CD4-positive, alpha-beta memory T cell (primary cell): ENCODE results near the gene METAP1D. TPM values are rescaled to one million over a fixed set of nuclear protein-coding genes. Genes with fewer than 3 reads are reported as not detected.

Experiments used
- CTCF ChIA-PET: fragments of 350-600 bp; sonication (Branson Sonifier 250); formaldehyde crosslinking; loops from one replicate; lab custom pipeline; 2021; ENCODE audit warnings: inconsistent platforms; ENCODE audit not compliant: partially characterized antibody; lab: Charles Lee
- POLR2A ChIA-PET: fragments of 350-600 bp; sonication (Branson Sonifier 250); formaldehyde crosslinking; loops from one replicate; lab custom pipeline; 2021; ENCODE audit not compliant: partially characterized antibody; lab: Charles Lee
- DNase-seq, 5 donors: peaks; one replicate each; pipeline versions ENCODE4 v3.0.0 to v3.0.0-alpha.2; 2020 to 2022; ENCODE audit warnings: mixed read lengths in 1 of 5
- H3K27ac ChIP-seq: one replicate; pipeline ENCODE4 v1.7.0; 2013; ENCODE audit warnings: low read depth, low read length
- H3K27me3 ChIP-seq: 2 replicates; pipeline ENCODE4 v1.7.0; 2013; ENCODE audit warnings: mild to moderate bottlenecking, low read length, moderate library complexity; ENCODE audit not compliant: insufficient read depth
- H3K36me3 ChIP-seq: 2 replicates; pipeline ENCODE4 v1.7.0; 2013; ENCODE audit warnings: mild to moderate bottlenecking, low read length, moderate library complexity; ENCODE audit not compliant: insufficient read depth
- H3K4me1 ChIP-seq: 2 replicates; pipeline ENCODE4 v1.7.0; 2013; ENCODE audit warnings: mild to moderate bottlenecking, low read length, moderate library complexity; ENCODE audit not compliant: insufficient read depth
- H3K4me3 ChIP-seq, 2 donors: one replicate each; pipeline ENCODE4 v1.7.0; 2013; ENCODE audit warnings: low read length in 2 of 2, mild to moderate bottlenecking in 1 of 2
- H3K9me3 ChIP-seq, 2 donors: one replicate each; pipeline ENCODE4 v1.7.0; 2013; ENCODE audit warnings: low read length in 2 of 2, control low read depth in 1 of 2; ENCODE audit not compliant: control insufficient read depth in 1 of 2
- H3K27ac Mint-ChIP-seq, 7 donors: one replicate each; pipeline ENCODE4 v1.8.0; 2020 to 2021; ENCODE audit warnings: mixed read lengths in 7 of 7, mild to moderate bottlenecking in 6 of 7, inconsistent platforms in 3 of 7, moderate library complexity in 3 of 7
- H3K27me3 Mint-ChIP-seq, 2 donors: one replicate each; pipeline ENCODE4 v1.8.0; 2020 to 2021; ENCODE audit warnings: mixed read lengths in 2 of 2
- H3K36me3 Mint-ChIP-seq, 2 donors: one replicate each; pipeline ENCODE4 v1.8.0; 2020 to 2021; ENCODE audit warnings: mixed read lengths in 2 of 2, inconsistent platforms in 1 of 2, mild to moderate bottlenecking in 1 of 2
- H3K4me1 Mint-ChIP-seq, 4 donors: one replicate each; pipeline ENCODE4 v1.8.0; 2020 to 2021; ENCODE audit warnings: mixed read lengths in 4 of 4, mild to moderate bottlenecking in 1 of 4
- H3K4me3 Mint-ChIP-seq, 8 donors: one replicate each; pipeline ENCODE4 v1.8.0; 2020 to 2021; ENCODE audit warnings: mixed read lengths in 8 of 8, mild to moderate bottlenecking in 7 of 8, moderate library complexity in 6 of 8, inconsistent platforms in 3 of 8
- H3K9me3 Mint-ChIP-seq, 8 donors: one replicate each; pipeline ENCODE4 v1.8.0; 2020 to 2021; ENCODE audit warnings: mixed read lengths in 8 of 8, mild to moderate bottlenecking in 5 of 8, inconsistent platforms in 3 of 8, moderate library complexity in 1 of 8
- intact Hi-C: fragments of 100-400 bp; cut with micrococcal nuclease; formaldehyde crosslinking; loops from one replicate; pipeline ENCODE4 v1.15.1; 2023
- polyA plus RNA-seq, 2 donors: library from polyadenylated mRNA; unstranded; fragments of 300-500 nt; fragmentation: Illumina TruSeq; gene quantifications; one replicate each; pipeline ENCODE4 v1.2.3, GENCODE V29; 2021
- total RNA-seq, 2 experiments: library from RNA; stranded (reverse); gene quantifications; one replicate each; pipeline ENCODE4 v1.2.3, GENCODE V29; 2021

METAP1D gene
- total and polyA plus RNA-seq, 4 experiments from 2014 or later = 3.5 to 7.3 (median 6.5) TPM

DNA sequence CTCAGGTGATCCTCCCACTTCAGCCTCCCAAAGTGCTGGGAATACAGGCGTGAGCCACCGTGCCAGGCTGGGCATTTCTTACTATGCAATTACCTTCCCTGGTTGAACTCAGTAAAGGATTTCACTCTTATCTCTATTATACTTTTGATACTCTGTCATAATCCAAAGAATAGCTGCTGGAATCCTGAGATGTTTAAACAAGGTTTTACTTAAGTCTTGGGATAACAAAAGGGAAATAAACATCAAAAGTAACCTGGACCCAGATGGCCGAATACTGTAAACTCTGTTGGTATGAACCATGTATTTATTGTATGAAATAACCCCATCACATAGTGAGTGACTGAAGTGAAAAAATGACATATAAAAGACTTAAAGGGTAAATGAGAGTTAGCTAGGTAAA is 114.8 kb downstream of the METAP1D start:
- CTCF ChIA-PET = interaction anchor here (0.7 to 2.8 kb wide), 6 partner anchors 8 to 541 kb away, joined by 3 to 9 read pairs (median 6); no protein-coding TSS in a partner anchor
- H3K9me3 Mint-ChIP-seq = no peaks in the 10 kb centered on the region
- no peak overlapping the region for H3K4me3 ChIP-seq
- POLR2A ChIA-PET = interaction anchor here (0.6 kb wide), 1 partner anchor 9 kb away, joined by 4 read pairs; no protein-coding TSS in a partner anchor
- H3K36me3 ChIP-seq = no peaks in the 10 kb centered on the region
- no peaks in the 10 kb centered on the region for H3K27me3 ChIP-seq
- no peaks in the 10 kb centered on the region for H3K36me3 Mint-ChIP-seq
- H3K4me3 Mint-ChIP-seq = no peak overlapping the region
- H3K27me3 Mint-ChIP-seq = peaks cover 23 to 38% of the 10 kb centered on the region in 2 donors
- H3K27ac ChIP-seq = no peak overlapping the region
- no peaks in the 10 kb centered on the region for H3K4me1 Mint-ChIP-seq
- H3K27ac Mint-ChIP-seq = no peak overlapping the region
- DNase-seq = no peak
- H3K4me1 ChIP-seq = no peaks in the 10 kb centered on the region
- H3K9me3 ChIP-seq = no peaks in the 10 kb centered on the region
- intact Hi-C loops = no loop called here

DNA sequence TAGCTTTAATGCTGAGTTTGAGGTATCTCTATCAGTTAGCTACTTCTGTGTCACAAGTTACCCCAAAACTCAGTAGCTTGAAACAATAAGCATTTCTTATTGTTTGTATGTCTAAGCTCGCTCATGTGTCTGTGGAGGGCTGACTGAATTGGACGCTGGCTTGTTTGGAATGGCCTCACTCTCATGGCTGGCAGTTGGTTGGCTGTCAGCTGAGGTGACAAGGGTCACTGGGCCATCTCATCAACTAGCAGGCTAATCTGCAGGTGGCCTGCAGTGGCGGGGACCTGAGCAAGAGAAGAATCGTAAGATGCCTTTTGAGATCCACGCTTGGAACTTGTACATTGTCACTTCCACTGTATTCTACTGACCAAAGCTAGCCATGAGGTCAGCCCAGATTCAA is 116.4 kb downstream of the METAP1D start:
- no peaks in the 10 kb centered on the region for H3K4me1 ChIP-seq
- H3K36me3 ChIP-seq = no peaks in the 10 kb centered on the region
- H3K27ac ChIP-seq = no peak overlapping the region
- no peaks in the 10 kb centered on the region for H3K27me3 ChIP-seq
- ChIA-PET CTCF (interaction anchor here (0.6 to 2.8 kb wide), 4 partner anchors 10 to 515 kb away, joined by 3 to 10 read pairs (median 8); no protein-coding TSS in a partner anchor), POLR2A (no interaction called here)
- intact Hi-C loops = no loop called here
- H3K27me3 Mint-ChIP-seq = peaks cover 20 to 36% of the 10 kb centered on the region in 2 donors
- H3K4me3 Mint-ChIP-seq = no peak overlapping the region
- H3K9me3 Mint-ChIP-seq = no peaks in the 10 kb centered on the region
- no peaks in the 10 kb centered on the region for H3K4me1 Mint-ChIP-seq
- no peaks in the 10 kb centered on the region for H3K9me3 ChIP-seq
- no peak for DNase-seq
- H3K36me3 Mint-ChIP-seq = no peaks in the 10 kb centered on the region
- H3K27ac Mint-ChIP-seq = no peak overlapping the region
- no peak overlapping the region for H3K4me3 ChIP-seq

DNA sequence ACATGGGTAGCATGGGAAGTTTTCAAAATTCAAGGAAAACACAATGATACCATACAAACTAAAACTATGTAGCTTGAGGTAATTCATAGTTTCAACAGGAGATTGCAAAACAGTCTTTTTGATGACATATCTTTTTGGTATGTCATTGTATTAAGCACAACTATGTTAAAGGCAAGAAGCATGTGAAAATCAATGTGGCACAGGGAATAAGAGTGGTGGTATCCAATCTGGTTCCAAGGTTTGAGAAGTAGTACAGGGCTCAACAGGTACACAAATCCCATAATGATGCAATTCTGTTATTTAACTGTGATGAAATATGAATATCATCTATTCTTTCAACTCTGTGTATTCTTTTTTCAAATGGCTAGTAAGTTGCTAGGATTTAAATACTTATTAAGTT is 119.3 kb downstream of the METAP1D start:
- intact Hi-C loops = no loop called here
- Histone ChIP-seq H3K36me3 (no peaks in the 10 kb centered on the region), H3K9me3 (no peaks in the 10 kb centered on the region), H3K27me3 (no peaks in the 10 kb centered on the region), H3K4me3 (no peak overlapping the region), H3K27ac (no peak overlapping the region), H3K4me1 (no peaks in the 10 kb centered on the region)
- Mint-ChIP-seq H3K4me1 (no peaks in the 10 kb centered on the region), H3K9me3 (peaks cover 0 to 5% (median 0%) of the 10 kb centered on the region in 8 donors), H3K36me3 (no peaks in the 10 kb centered on the region), H3K4me3 (no peak overlapping the region), H3K27me3 (peaks cover 12 to 22% of the 10 kb centered on the region in 2 donors), H3K27ac (no peak overlapping the region)
- CTCF ChIA-PET = interaction anchor here (1.0 kb wide), 1 partner anchor 343 kb away, joined by 3 read pairs; no protein-coding TSS in a partner anchor
- POLR2A ChIA-PET = no interaction called here
- no peak for DNase-seq

DNA sequence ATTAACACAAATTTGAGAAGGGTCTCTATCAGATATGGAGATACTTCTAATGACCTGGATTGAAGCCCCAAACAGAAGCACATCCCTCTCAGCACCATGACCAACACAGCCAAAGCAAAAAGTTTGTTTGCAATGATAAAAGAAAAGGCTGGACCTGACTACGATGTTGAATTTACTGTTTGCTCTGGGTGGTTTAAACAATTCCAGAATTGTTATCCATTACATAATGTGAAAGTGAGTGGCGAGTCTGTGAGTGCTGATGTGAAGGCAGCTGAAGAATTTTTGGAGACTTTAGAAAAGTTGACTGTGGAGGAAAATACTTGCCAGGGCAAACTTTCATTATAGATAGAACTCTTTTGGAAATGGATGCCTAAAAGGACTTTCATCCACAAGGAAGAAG is 120.4 kb downstream of the METAP1D start:
- H3K36me3 Mint-ChIP-seq = no peaks in the 10 kb centered on the region
- H3K9me3 ChIP-seq = no peaks in the 10 kb centered on the region
- H3K4me1 Mint-ChIP-seq = no peaks in the 10 kb centered on the region
- ChIA-PET CTCF (interaction anchor here (1.0 kb wide), 1 partner anchor 342 kb away, joined by 3 read pairs; no protein-coding TSS in a partner anchor), POLR2A (interaction anchor here (1.0 kb wide), 1 partner anchor 340 kb away, joined by 3 read pairs; no protein-coding TSS in a partner anchor)
- intact Hi-C loops = no loop called here
- no peaks in the 10 kb centered on the region for H3K36me3 ChIP-seq
- no peaks in the 10 kb centered on the region for H3K27me3 ChIP-seq
- no peak overlapping the region for H3K27ac Mint-ChIP-seq
- H3K9me3 Mint-ChIP-seq = peaks cover 0 to 8% (median under 1%) of the 10 kb centered on the region in 8 donors
- H3K4me3 Mint-ChIP-seq = no peak overlapping the region
- DNase-seq = no peak
- no peaks in the 10 kb centered on the region for H3K4me1 ChIP-seq
- H3K27ac ChIP-seq = no peak overlapping the region
- no peak overlapping the region for H3K4me3 ChIP-seq
- H3K27me3 Mint-ChIP-seq = peaks cover 6 to 18% of the 10 kb centered on the region in 2 donors

DNA sequence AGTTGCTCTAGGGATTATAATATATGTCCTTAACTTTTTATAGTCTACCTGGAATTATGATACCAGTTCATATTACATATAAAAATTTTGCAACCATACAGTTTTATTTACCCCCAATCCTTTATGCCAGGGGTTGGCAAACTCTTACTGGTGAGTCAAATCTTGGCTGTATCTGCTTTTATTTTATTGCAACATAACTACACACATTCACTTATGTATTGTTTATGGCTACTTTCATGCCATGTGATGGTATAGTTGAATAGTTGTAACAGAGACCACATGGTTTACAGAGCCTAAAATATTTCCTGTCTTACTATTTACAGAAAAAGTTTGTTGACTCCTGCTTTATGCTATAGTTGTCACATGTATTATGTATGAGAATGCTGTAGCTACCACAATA is 128.7 kb downstream of the METAP1D start:
- H3K27me3 Mint-ChIP-seq = peaks cover 0 to 7% of the 10 kb centered on the region in 2 donors
- H3K4me1 ChIP-seq = no peaks in the 10 kb centered on the region
- CTCF ChIA-PET = interaction anchor here (0.7 to 2.0 kb wide), 6 partner anchors 272 to 528 kb away, joined by 3 to 15 read pairs (median 4); no protein-coding TSS in a partner anchor
- DNase-seq = no peak
- no peaks in the 10 kb centered on the region for H3K4me1 Mint-ChIP-seq
- H3K27ac Mint-ChIP-seq = no peak overlapping the region
- intact Hi-C loops = no loop called here
- no peaks in the 10 kb centered on the region for H3K9me3 ChIP-seq
- H3K36me3 ChIP-seq = no peaks in the 10 kb centered on the region
- no peak overlapping the region for H3K27ac ChIP-seq
- peaks cover 2 to 14% (median 5%) of the 10 kb centered on the region in 8 donors for H3K9me3 Mint-ChIP-seq
- no peaks in the 10 kb centered on the region for H3K27me3 ChIP-seq
- H3K4me3 Mint-ChIP-seq = no peak overlapping the region
- no peak overlapping the region for H3K4me3 ChIP-seq
- H3K36me3 Mint-ChIP-seq = peaks cover 0 to 2% of the 10 kb centered on the region in 2 donors
- POLR2A ChIA-PET = no interaction called here

DNA sequence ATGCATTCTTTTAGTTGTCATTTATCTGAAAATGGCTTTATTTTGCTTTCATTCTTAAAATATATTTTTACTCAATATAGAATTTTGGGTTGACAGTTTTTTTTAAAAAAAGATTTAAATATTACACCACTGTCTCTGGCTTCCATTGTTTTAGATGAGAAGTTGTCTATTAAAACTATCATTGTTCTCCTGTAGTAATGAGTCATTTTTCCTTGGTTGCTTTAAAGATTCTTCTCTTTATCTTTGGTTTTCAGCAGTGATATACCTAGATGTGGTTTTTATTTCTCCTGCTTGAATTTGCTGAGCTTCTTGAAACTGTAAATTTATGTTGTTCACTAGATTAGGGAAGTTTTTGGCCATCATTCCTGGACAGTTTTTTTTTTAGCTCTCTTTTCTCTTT is 129.7 kb downstream of the METAP1D start:
- no peak overlapping the region for H3K27ac Mint-ChIP-seq
- ChIA-PET POLR2A (no interaction called here), CTCF (interaction anchor here (0.7 to 1.0 kb wide), 2 partner anchors 271 to 529 kb away, joined by 3 read pairs; no protein-coding TSS in a partner anchor)

More for the DNA sequence above, 129.7 kb downstream of the METAP1D start:
- no peak overlapping the region for H3K4me3 Mint-ChIP-seq
- no peaks in the 10 kb centered on the region for H3K4me1 Mint-ChIP-seq
- Histone ChIP-seq H3K9me3 (no peaks in the 10 kb centered on the region), H3K36me3 (no peaks in the 10 kb centered on the region), H3K4me1 (no peaks in the 10 kb centered on the region), H3K4me3 (no peak overlapping the region), H3K27ac (no peak overlapping the region), H3K27me3 (no peaks in the 10 kb centered on the region)
- H3K27me3 Mint-ChIP-seq = peaks cover 0 to 7% of the 10 kb centered on the region in 2 donors
- H3K36me3 Mint-ChIP-seq = peaks cover 0 to 2% of the 10 kb centered on the region in 2 donors
- no peak for DNase-seq
- peaks cover 0 to 9% (median 4%) of the 10 kb centered on the region in 8 donors for H3K9me3 Mint-ChIP-seq
- intact Hi-C loops = no loop called here
